DMS53 treated with DMSO at 0.1 percent for 48 hours (cell line): ENCODE results near the gene PLD5.
"Not testable (repeated sequence)": the region's sequence is repeated elsewhere in the genome, so short reads cannot be mapped to it uniquely, and the experiment has no call there.

ENCODE experiments used
- DNase-seq: peaks from one replicate; lab custom pipeline; 2025; ENCODE audit not compliant: unreplicated experiment; lab: John Stamatoyannopoulos, UW

Gene PLD5

DNA sequence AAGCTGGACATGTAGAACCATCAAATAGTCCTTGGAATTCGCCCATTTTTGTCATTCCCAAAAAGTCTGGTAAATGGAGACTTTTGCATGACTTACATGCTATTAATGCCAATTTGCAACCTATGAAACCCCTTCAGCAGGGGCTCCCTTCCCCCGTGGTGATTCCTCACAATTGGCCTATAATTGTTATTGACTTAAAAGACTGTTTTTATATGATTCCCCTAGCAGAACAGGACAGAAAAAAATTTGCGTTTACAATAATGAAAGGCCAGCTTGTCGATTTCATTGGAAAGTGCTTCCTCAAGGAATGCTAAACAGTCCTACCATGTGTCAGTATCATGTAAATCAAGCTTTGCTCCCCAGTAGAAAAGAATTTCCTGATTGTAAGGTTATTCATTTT lies 311.5 kb downstream of the PLD5 start:
- DNase-seq: not testable (repeated sequence)

- no peak for DNase-seq
These were observed 312.1 kb downstream of the PLD5 start for GRCh38 chr1:242212401-242212800.

DNA sequence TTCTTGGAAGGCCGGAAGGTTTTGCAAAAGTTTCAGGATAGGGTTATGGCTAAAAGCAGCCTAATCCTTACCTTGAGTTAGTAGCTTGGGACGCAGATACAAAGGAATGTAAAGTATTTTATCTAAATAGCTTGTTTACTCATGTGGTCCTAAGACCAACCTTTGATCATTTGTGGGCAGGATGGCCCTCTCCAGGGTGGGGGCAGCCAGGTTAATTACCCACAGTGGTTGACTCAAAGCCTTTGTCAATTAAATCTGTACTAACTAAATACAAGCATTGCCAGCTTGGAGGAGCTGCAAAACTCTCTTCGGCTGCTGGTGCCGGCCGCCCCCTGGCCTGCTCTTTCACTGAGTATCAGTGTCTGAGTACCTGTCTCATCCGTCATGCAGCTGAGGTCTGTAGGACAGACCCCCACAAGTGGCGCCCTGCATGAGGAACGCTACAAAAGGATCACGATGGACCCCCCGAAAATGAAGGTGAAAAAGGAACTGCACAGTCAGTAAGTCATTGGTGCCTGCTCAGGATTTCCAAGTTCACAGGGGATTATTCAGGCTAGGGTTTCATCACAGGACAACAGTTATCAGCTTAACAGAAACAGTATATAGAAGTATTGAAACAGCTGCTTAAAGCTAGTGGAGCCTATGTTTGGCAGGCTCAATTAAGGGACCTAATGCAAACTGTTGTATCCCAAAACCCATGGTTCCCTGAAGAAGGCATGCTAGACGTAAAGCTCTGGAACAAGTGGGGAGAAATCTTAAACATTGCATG lies 313.1 kb downstream of the PLD5 start:
- no peak for DNase-seq

DNA sequence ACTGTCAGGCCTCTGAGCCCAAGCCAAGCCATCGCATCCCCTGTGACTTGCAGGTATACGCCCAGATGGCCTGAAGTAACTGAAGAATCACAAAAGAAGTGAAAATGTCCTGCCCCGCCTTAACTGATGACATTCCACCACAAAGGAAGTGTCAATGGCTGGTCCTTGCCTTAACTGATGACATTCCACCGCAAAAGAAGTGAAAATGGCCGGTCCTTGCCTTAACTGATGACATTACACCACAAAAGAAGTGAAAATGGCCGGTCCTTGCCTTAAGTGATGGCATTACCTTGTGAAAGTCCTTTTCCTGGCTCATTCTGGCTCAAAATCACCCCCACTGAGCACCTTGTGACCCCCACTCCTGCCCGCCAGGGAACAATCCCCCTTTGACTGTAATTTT lies 314.2 kb downstream of the PLD5 start:
- DNase-seq: not testable (repeated sequence)

DNA sequence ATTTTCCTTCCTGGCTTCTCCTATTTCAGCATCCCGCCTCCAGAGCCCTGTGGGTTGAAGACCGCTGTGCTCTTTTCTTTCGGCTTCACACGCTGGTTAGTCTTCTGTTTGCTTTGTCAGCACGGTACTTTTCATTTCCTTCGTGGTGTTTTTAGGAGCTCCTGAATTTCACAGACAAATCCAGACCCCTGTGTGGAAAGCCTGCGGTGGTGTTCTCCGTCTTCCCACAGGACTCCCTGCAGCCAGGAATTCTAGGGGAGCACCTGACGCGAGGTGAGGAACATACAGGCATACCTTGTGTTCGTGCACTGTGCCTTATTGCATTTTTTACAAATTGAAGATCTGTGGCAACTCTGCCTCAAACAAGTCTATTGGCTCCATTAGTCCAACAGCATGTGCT lies 315.4 kb downstream of the PLD5 start:
- DNase-seq: no peak

DNA sequence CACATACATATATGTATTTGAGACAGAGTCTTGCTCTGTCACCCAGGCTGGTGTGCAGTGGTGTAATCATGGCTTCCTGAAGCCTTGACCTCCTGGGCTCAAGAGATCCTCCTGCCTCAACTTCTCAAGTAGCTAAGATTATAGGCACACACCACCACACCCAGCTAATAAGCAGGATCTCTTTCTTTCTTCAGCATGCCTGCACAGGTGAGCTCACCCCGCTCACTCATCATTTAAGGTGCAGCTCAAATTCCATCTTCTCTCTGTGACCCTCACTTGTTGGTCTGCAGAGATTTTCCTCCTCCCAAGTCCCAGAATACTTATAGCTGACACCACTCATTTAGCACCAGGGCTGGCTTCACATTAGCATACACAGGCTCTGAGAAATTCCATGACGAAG lies 316.5 kb downstream of the PLD5 start:
- no peak for DNase-seq

GRCh38 chr1:242206994-242207393 lies 317.5 kb downstream of the PLD5 start:
- no peak for DNase-seq

GRCh38 chr1:242205622-242206489 lies 318.6 kb downstream of the PLD5 start:
- no peak for DNase-seq

GRCh38 chr1:242203262-242203661 lies 321.2 kb downstream of the PLD5 start:
- no peak for DNase-seq

DNA sequence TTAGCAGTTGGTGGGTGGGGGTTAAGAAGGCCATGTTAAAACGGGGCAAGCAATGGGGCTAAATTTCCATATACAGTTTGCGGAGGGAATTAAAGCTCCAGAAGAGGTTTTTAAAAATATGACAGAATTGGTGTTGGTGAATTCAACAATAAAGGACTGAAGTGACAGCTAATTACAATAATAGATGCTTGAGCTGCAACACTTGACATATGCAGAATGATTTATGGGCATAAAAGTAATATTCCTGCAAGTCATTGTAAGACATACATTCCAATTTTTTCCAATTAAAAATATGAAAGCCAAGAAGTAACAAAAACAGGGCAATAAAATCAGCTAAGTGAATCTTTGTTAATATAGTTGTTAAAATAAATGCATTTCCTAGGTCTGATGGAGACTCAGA lies 323.4 kb downstream of the PLD5 start:
- no peak for DNase-seq

DNA sequence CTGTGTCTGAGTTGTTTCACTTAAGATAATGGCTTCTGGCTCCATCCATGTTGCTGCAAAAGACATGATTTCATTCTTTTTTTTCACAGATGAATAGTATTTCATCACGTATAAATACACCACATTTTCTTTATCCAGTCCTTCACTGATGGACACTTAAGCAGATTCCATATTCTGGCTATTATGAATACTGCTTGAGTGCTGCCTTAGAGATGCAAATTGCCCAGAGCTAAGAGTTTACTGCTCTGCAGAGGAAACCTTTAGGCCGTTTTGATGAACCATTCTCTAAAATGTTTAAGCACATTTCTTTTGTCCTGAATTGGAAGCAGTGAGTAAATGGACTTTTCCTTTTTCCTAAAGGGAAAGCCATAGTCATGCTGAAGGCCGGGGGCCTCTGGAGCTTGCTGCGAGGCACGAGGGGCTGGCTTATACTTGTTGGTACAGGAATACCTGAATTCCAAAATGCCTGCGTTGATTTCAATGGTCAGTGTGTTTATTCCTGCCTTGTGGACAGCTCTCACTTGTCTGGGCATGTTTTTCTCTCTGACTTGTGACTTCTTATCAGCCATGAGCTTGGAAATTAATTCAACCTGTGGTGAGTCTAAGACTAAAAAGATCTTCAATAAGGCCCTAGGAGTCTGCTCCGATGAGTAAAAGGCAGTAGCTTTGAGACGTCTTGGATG lies 324.6 kb downstream of the PLD5 start:
- no peak for DNase-seq

DNA sequence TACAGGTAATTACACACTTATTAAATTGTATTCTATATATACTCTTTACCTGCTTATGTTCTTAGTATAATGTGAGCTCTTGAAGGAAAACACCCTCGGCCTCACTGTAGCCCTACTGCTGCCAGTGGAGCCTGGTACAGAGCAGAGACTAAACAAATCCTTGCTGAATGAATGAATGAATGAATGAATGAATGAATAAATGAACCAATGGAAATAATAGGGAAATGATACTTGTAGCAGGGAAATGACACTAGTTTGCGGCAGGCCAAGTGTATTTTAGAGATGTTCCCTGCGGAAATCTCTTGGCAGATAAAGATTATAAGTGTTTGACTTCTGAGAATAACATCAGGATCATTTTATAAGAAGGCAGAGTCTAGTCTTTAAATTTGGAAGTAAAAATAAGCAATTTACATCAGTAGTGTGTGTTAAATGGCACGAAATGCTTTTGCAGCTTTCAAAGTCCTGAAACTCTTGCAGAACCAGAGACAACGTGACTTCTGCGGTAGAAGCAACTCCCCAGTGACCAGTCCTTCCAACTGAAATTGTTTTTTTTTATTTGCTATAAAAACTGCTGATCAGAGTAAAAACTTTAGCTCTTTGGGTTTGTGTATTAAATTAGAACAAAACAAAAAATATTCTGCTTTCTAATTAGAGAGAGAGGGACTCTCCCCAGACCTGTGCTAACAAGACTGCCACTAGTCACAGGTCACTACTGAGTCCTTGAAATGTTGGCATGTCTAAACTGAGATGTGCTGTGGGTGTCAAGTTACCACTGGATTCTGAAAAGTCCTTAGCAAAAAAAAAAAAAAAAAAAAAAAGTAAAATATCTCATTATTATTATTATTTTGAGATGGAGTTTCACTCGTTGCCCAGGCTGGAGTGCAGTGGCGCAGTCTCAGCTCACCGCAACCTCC lies 326.3 kb downstream of the PLD5 start:
- no peak for DNase-seq

DNA sequence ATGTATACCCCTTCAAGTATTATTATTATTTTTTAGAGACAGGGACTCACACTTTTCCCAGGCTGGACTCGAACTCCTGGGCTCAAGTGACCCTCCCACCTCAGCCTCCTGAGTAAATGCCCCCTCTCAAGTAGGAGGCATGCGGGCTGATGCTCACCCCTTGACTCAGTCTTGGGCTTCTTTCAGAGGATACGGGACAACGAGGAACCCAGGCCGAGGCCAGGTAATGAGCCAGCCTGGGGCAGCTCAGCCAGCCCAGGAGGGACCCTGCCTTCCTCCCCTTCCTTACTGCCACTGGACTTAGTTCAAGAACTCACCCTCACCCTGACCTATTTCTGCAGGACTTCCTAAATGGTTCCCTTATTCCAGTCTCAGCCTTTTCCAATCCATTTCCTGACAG lies 327.6 kb downstream of the PLD5 start:
- no peak for DNase-seq

DNA sequence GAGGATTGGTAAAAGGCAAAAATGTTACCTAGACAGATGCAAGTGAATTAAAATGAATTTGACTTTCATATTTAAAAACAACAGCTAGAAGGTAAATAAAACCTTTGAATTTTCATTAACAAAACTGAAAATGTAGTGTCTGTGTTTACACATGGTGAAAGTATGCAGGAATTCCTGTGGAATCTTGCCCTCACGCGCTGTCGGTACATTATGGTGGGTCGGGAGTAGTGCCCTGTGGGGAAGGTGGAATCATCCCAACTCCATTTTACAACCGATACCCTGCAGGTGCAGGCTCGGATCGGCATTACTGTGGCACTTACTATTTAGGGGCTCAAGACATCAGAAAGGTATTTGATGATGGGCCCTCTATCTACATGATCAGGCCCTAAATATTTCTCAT lies 328.4 kb downstream of the PLD5 start:
- DNase-seq: no peak

DNA sequence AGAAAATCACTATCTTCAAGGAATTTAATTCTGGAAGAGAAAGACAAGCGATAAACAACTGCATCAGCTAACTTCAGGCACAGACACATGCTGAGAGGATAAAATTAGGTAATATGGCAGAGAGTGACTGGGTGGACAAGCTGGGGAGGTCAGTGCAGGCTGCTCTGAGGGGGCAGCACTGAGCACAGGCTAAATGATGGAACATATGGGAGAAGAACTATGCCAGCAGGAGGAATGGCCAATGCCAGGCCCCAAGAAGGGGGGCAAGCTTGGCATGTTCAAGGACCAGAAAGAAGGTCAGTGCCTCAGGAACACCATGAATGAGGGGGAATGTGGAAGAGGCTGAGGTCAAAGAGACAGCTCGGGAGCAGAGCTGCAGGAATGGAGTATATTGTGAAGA lies 334.9 kb downstream of the PLD5 start:
- no peak for DNase-seq

DNA sequence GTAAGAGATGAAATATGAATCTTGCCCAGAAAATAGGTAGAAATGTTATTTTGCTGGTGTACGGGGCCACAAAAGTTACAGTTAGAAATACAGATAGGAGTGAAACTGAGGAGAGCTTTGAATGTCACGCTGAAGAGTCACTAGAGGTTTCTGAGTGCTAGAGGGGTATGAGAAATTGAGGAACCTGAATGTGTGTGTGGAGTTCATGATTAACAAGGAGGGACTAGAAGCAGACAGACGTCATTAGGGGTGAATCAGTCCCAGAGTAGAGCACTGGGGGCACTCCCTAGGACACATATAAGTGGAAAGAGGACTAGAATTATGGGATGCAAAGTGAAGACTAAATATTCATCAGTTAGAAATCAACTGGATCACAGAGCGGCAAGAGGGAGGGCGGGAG lies 336.7 kb downstream of the PLD5 start:
- no peak for DNase-seq

GRCh38 chr1:242187171-242187570 lies 337.3 kb downstream of the PLD5 start:
- no peak for DNase-seq

DNA sequence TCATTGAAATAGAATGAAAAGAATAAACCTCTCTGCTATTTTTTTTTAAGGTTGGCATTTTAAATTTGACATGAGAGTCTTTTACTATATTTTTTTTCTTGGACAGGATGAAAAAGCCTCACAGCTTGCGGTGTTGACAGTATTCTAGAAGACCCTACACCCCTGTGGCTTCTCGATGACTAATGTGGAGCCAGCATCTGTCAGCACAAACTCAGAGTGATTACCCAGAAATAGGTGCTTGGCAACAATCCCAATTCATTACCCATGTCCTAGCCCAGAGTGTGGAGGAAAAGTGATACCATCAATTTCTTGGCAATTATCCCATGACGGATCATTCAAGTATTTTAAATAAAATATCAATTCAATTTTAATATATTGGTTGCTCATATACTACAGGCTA lies 338.8 kb downstream of the PLD5 start:
- DNase-seq: no peak

GRCh38 chr1:242184955-242185354 lies 339.5 kb downstream of the PLD5 start:
- no peak for DNase-seq

GRCh38 chr1:242179767-242180166 lies 344.7 kb downstream of the PLD5 start:
- DNase-seq: not testable (repeated sequence)
